Smooth muscle cell (in vitro differentiated cells): Measurements from ENCODE around the gene CCM2. TPM values are rescaled to one million over a fixed set of nuclear protein-coding genes. Genes with fewer than 3 reads are reported as not detected.

ENCODE experiments used
- DNase-seq: peaks from one replicate; lab custom pipeline; 2025; ENCODE audit not compliant: unreplicated experiment; lab: John Stamatoyannopoulos, UW
- H2AFZ ChIP-seq: fragments of 200-600 bp; sonication (generic); 2 replicates; pipeline ENCODE4 v1.6.0; 2016; ENCODE audit warnings: antibody characterized with exemption, low read depth, mild to moderate bottlenecking
- H3F3A ChIP-seq: fragments of 200-600 bp; sonication (generic); 2 replicates; pipeline ENCODE4 v1.6.0; 2017; ENCODE audit warnings: antibody characterized with exemption, low read depth
- H3K27ac ChIP-seq: fragments of 200-600 bp; sonication (generic); 2 replicates; pipeline ENCODE4 v1.5.1; 2016; ENCODE audit warnings: low read depth, mild to moderate bottlenecking
- H3K27me3 ChIP-seq: fragments of 200-600 bp; sonication (generic); 2 replicates; pipeline ENCODE4 v1.6.1; 2016; ENCODE audit warnings: low read depth, mild to moderate bottlenecking
- H3K36me3 ChIP-seq: fragments of 200-600 bp; sonication (generic); 2 replicates; pipeline ENCODE4 v1.5.1; 2016; ENCODE audit warnings: low read depth
- H3K4me1 ChIP-seq: fragments of 200-600 bp; sonication (generic); 2 replicates; pipeline ENCODE4 v1.5.1; 2016; ENCODE audit warnings: low read depth
- H3K4me2 ChIP-seq: fragments of 200-600 bp; sonication (generic); 2 replicates; pipeline ENCODE4 v1.6.0; 2016; ENCODE audit warnings: mild to moderate bottlenecking
- H3K4me3 ChIP-seq: fragments of 200-600 bp; sonication (generic); 2 replicates; pipeline ENCODE4 v1.5.1; 2016; ENCODE audit warnings: mild to moderate bottlenecking
- H3K79me2 ChIP-seq: fragments of 200-600 bp; sonication (generic); 2 replicates; pipeline ENCODE4 v1.6.0; 2016; ENCODE audit warnings: low read depth, mild to moderate bottlenecking
- H3K9ac ChIP-seq: fragments of 200-600 bp; sonication (generic); 2 replicates; pipeline ENCODE4 v1.6.0; 2016; ENCODE audit warnings: low read depth
- H3K9me3 ChIP-seq: fragments of 200-600 bp; sonication (generic); replicated peaks from 2 replicates; pipeline ENCODE4 v1.5.1; 2016; ENCODE audit warnings: low read depth
- H4K20me1 ChIP-seq: fragments of 200-600 bp; sonication (generic); 2 replicates; pipeline ENCODE4 v1.6.0; 2016; ENCODE audit warnings: low read depth
- WGBS: methylation state at CpG from one replicate; pipeline ENCODE4 v1.1.7; 2016; ENCODE audit warnings: low lambda C conversion rate; 5-methylcytosine and 5-hydroxymethylcytosine counted together
- polyA plus RNA-seq: library from polyadenylated mRNA; unstranded; fragments of >200 nt; fragmentation: Nextera tagmentation; extraction: Ambion mirVana; gene quantifications from 2 replicates; pipeline ENCODE4 v1.2.1, GENCODE V29; 2016
- total RNA-seq: library from RNA; depleted of rRNA; stranded (reverse); fragments of >200 nt; gene quantifications from 2 replicates; pipeline ENCODE4 v1.2.3, GENCODE V29; 2014
- TF ChIP-seq, protein P1 (sequence below): fragments of 200-600 bp; sonication (generic); IDR thresholded peaks from 2 replicates; pipeline ENCODE4 v1.5.1; 2017; ENCODE audit warnings: borderline replicate concordance, mild to moderate bottlenecking, antibody characterized with exemption; ENCODE audit not compliant: insufficient read depth, poor library complexity, severe bottlenecking

The CCM2 gene
- total and polyA plus RNA-seq, 2 experiments from 2014 or later, result 32.6 to 85.5 TPM

- WGBS, result 93% methylated on average over 16 of the region's 17 CpGs
These were observed 28.3 kb downstream of the CCM2 start for GRCh38 chr7:45028138-45028919.

GRCh38 chr7:45028920-45029344 lies 28.9 kb downstream of the CCM2 start:
- DNase-seq, result no peak
- Histone ChIP-seq H4K20me1 (peaks cover 77% of the 10 kb centered on the region), H3K4me2 (no peak overlapping the region), H2AFZ (no peak overlapping the region), H3K9me3 (no peaks in the 10 kb centered on the region), H3K36me3 (no peaks in the 10 kb centered on the region), H3K79me2 (peaks cover 58% of the 10 kb centered on the region), H3F3A (no peaks in the 10 kb centered on the region), H3K27me3 (no peaks in the 10 kb centered on the region), H3K27ac (no peak overlapping the region), H3K4me3 (no peak overlapping the region), H3K9ac (no peak overlapping the region), H3K4me1 (peaks cover 20% of the 10 kb centered on the region)
- 95% methylated on average over 7 of the region's 7 CpGs for WGBS
- TF ChIP-seq, protein P1, sequence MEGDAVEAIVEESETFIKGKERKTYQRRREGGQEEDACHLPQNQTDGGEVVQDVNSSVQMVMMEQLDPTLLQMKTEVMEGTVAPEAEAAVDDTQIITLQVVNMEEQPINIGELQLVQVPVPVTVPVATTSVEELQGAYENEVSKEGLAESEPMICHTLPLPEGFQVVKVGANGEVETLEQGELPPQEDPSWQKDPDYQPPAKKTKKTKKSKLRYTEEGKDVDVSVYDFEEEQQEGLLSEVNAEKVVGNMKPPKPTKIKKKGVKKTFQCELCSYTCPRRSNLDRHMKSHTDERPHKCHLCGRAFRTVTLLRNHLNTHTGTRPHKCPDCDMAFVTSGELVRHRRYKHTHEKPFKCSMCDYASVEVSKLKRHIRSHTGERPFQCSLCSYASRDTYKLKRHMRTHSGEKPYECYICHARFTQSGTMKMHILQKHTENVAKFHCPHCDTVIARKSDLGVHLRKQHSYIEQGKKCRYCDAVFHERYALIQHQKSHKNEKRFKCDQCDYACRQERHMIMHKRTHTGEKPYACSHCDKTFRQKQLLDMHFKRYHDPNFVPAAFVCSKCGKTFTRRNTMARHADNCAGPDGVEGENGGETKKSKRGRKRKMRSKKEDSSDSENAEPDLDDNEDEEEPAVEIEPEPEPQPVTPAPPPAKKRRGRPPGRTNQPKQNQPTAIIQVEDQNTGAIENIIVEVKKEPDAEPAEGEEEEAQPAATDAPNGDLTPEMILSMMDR, result no peak

More at GRCh38 chr7:45028138-45028919, 28.3 kb downstream of the CCM2 start:
- H3K79me2 ChIP-seq, result peaks cover 63% of the 10 kb centered on the region
- H4K20me1 ChIP-seq, result peaks cover 71% of the 10 kb centered on the region
- H3K4me2 ChIP-seq, result no peak overlapping the region
- H3F3A ChIP-seq, result no peaks in the 10 kb centered on the region
- H3K4me1 ChIP-seq, result peaks cover 14% of the 10 kb centered on the region
- TF ChIP-seq, protein P1, result no peak
- no peaks in the 10 kb centered on the region for H3K9me3 ChIP-seq
- no peaks in the 10 kb centered on the region for H3K36me3 ChIP-seq
- no peak overlapping the region for H3K27ac ChIP-seq
- no peak overlapping the region for H3K4me3 ChIP-seq
- no peaks in the 10 kb centered on the region for H3K27me3 ChIP-seq
- H2AFZ ChIP-seq, result no peak overlapping the region
- DNase-seq, result no peak
- no peak overlapping the region for H3K9ac ChIP-seq

DNA sequence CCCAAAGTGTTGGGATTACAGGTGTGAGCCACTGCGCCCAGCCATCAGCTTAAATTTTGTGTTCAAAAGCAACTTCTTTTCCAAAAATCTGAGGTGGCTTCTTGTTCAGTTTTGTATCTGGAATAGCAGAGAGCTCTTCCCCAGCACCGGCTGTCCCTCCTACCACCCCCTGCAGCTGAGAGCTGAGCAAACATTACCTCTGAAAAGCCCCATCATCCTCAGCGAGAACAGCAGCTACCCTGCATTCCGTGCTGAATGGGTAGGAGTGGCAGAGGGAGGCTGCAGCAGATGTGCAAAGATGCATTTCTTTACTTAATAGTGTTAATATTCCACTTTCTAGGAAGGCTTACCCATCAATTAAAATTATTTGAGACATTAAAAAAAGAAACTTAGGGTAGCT lies 31.8 kb downstream of the CCM2 start:
- Histone ChIP-seq H3K4me1 (peaks cover 33% of the 10 kb centered on the region), H3K79me2 (peaks cover 60% of the 10 kb centered on the region), H2AFZ (no peak overlapping the region), H3K36me3 (no peaks in the 10 kb centered on the region), H3K4me2 (no peak overlapping the region), H3K9me3 (no peaks in the 10 kb centered on the region), H3K4me3 (no peak overlapping the region), H3F3A (no peaks in the 10 kb centered on the region), H3K27ac (no peak overlapping the region), H3K9ac (no peak overlapping the region), H3K27me3 (no peaks in the 10 kb centered on the region), H4K20me1 (peaks cover 85% of the 10 kb centered on the region)
- no peak for DNase-seq
- TF ChIP-seq, protein P1, result no peak
- WGBS, result 89% methylated on average over 4 of the region's 4 CpGs

GRCh38 chr7:45032421-45032820 lies 32.4 kb downstream of the CCM2 start:
- Histone ChIP-seq H3K27ac (no peak overlapping the region), H4K20me1 (peaks cover 85% of the 10 kb centered on the region), H3F3A (no peaks in the 10 kb centered on the region), H3K79me2 (peaks cover 64% of the 10 kb centered on the region), H3K4me1 (peaks cover 30% of the 10 kb centered on the region), H3K4me3 (no peak overlapping the region), H3K36me3 (no peaks in the 10 kb centered on the region), H3K4me2 (no peak overlapping the region), H3K9ac (no peak overlapping the region), H3K27me3 (no peaks in the 10 kb centered on the region), H2AFZ (no peak overlapping the region), H3K9me3 (no peaks in the 10 kb centered on the region)
- DNase-seq, result no peak
- WGBS, result 98% methylated on average over 4 of the region's 4 CpGs
- TF ChIP-seq, protein P1, result no peak
